ENCODE results near the gene MEMO1. TPM values are rescaled to one million over a fixed set of nuclear protein-coding genes. Genes with fewer than 3 reads are reported as not detected.

MEMO1 gene
- 38.7 and 43.7 TPM in 2 replicates for total RNA-seq

GRCh38 chr2:32010670-32011484 is at the start of gene MEMO1:
TSS of gene MEMO1 (minus strand) at chr2:32011008. CDS start at chr2:32010247, 761 bp downstream.

GRCh38 chr2:32039447-32040219 is 28.8 kb upstream of the MEMO1 start, which contains the start of gene DPY30:
TSS of gene DPY30 (minus strand) at chr2:32039805. CDS start at chr2:32039456, 349 bp downstream.

Other genes with a start within 250 kb of the MEMO1 start
- 78.8 and 95.2 TPM in 2 replicates for gene DPY30, start 28.8 kb upstream of the MEMO1 start, total RNA-seq
- 9.4 and 11.4 TPM in 2 replicates for gene SPAST, start 52.5 kb upstream of the MEMO1 start, total RNA-seq
- 11.3 and 12.6 TPM in 2 replicates for gene SLC30A6, start 154.9 kb upstream of the MEMO1 start, total RNA-seq